Right lung (tissue), 5 donors: ENCODE data around the gene RAD51B. TPM values are rescaled to one million over a fixed set of nuclear protein-coding genes. Genes with fewer than 3 reads are reported as not detected.

ENCODE experiments used
- DNase-seq, 2 donors: peaks; one replicate each; pipeline ENCODE4 v3.0.0-alpha.2; 2013
- polyA plus RNA-seq, 5 donors: library from polyadenylated mRNA; unstranded; fragments of 120-200 nt; gene quantifications; one replicate each; pipeline versions ENCODE4 v1.2.1 to v1.2.3, GENCODE V29; 2013; ENCODE audit warnings: inconsistent platforms in 1 of 5, low replicate concordance in 1 of 5; ENCODE audit not compliant: insufficient read length in 5 of 5, insufficient read depth in 1 of 5

The RAD51B gene
- polyA plus RNA-seq, 5 donors: 8.1 to 15.5 (median 11.8) TPM

DNA sequence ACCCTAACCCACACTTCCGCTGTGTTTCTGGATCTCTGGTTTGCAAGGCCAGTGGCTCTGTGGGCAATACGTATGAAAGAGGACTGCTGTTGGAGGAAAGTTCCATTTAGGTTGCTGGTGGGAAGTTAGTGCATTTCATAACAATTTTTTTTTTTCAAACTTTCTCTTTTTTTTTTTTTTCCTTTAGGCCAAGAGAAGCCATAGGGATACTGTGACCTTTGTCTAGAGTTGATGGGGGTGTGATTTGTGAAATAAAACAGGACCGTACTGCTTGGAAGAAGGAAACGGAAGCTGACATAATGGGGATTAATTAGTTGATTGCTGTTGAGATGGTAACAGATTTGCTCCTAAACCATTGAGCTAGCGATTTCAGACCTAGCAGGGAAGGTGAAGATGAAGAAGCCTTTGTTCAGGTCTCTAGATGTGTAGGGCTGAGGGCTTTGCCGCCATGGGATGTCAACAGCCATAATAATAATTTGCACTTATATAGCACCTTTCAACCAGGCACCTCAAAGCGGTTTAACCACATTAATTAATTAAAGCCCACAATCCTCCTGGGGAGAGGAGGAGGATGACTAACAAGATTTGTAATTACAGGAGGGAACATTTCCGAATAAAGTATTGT lies 658.0 kb downstream of the RAD51B start:
- DNase-seq: no peak

DNA sequence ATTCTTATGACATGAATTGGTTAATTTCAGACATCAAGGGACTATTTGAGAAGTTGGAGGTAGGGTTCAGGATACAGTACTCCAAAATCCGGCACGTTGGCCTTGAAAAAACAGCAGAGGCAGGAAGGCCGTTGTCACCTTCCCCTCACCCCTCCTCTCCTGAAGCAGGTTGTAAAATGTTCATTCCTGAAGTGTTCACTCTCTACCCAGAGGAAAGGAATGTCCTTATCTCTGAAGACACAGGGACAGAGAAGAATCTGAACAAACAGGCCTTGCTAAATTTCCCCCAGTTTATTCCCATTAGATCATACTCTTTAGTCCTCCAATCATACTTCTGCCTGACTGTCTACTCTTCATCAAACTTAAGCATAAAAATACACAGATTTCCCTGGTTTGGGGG lies 659.7 kb downstream of the RAD51B start:
- no peak for DNase-seq

DNA sequence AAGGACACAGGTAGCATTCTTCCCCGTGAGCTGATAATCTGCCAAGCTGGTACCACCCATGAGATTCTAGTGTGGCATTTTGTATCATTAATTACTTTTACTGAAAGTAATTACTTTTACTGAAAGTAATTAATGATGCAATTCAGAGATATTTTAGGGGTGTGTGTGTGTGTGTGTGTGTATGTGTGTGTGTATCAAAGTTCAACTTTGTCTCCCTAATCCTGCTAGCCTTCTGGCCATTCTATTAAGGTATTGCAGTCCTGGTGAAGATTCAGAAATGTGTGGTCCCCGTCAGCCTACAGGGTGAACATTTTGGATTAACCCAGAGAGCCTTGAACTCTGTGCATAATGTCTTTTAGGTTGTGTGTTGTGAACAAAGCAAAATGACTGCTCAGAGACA lies 662.4 kb downstream of the RAD51B start:
- no peak for DNase-seq

DNA sequence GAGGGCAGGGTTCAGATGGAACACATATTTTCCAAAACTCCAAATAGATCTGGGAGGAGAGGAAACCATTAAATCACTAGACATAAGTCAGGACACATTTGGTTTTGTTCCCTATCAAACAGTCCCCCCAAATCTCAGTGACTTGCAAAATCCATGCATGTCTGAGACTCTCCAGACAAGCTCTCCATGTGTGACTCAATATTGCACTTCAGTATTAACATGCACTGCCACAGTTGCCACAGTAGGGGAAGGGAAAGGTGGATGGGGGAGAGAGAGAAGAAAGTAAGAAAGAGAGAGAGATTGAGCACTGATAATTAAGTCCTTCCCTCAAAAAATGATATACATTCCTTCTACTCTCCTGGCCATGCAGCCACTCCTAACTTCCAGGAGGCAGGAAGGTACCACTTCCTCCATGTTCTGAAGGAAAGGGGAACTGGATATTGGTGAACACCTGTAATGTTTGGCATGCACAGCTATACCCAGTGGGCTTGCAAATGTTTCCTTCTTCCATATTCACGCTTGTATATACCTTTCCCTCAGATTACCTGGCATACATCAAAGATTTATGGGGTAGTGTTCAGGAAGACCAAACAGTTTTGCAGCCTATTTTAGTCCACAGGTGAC lies 663.3 kb downstream of the RAD51B start:
- no peak for DNase-seq

DNA sequence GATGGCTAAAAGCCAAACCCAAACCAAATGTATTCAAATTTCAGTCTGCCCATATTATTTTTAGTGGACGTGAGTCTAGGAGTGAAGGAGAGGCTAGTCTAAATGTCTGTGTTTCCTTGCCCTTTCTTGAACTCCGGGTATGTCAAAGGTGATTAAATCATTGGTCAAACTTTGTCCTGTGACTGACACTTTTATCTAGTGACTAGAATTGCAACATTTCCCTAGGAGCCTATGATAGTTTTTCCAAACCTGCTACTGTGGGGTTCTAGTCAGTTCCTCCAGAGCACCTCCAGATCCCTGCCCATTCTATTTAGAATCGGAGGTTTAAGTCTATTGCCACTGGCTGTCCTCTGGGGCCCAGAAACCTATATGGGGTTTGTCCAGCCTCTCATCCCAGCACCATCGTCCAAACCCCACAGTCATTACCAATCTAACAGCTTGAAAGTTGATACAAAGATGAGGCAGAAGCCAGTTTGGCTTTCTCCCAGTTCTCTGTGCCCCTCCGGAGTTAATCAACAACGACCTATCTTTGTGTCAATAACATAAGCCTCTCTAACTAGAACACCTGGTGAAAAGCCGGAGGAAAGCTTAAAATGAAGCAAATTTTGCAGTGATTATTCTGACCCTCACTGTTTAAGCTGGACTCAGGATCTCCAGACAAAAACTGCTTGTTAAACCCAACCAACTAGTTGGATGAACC lies 666.6 kb downstream of the RAD51B start:
- DNase-seq: no peak

DNA sequence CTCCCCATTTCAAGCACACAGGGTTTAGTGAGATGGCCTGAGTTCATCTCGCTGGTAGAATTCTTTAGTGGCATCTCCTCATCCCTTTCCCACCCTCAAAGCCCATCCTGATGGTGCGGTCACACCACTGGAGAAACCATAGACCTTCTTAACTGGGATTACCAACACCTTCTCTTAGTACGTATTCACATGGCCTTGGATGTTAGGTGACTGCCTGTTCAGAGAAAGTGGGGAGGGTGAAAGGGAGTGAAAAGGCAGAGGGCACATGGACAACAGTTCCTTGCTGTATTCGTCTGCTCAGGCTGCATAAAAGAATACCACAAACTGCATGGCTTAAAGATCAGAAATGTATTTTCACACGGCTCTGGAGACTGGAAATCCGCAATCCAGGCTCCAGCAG lies 667.2 kb downstream of the RAD51B start:
- no peak for DNase-seq

DNA sequence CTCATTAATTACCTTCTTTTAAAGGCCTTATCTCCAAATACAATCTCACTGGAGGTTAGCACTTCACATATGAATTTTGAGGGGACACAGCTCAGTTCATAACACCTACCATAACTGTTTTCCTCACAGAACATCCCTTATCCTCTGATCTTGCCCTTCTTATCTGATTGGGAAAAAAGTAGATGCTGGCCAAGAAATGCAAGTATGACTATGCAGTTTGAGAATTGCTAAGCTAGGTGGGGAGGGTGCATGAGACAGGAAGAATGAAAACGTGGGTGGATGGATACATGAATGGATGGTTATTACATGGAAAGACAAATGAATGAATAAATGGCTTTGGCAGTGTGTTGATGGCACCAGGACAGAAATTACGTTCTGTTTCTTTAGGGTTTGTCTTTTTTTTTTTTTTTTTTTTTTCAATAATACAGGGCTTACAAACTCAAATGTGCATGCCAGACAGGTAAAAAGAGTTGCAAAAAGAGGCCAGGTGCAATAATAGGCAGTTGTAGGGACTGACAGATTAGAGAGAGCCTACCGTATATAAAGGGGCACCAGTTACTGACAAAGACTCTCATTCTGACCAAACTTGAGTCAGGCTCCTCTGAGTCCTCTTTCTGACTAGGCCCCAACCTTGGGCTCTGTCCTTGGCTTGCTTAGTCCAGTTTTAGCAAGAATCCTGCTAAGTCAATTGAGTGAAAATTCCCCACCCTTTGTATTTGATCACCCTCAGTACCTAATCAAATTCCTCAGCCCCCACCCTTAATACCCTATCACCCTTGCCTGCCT lies 668.4 kb downstream of the RAD51B start:
- no peak for DNase-seq

DNA sequence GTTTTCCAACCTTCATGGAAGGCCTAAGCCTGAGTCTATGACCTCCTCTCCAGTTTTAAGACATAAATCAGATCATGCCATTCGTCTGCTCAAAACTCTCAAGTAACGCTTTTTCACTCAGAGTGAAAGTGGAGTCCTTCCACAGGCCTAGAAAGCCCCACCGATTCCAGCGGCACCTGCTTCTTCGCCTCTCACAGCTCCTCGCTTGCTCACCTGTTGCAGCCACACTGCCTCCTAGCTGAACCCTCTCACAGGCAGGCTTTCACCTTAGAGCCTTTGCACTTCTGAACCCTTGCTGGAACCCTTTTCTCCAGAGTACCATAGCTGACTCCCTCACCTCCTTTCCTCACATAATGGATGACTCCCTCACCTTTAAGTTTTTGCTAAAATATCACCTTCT lies 672.2 kb downstream of the RAD51B start:
- no peak for DNase-seq

DNA sequence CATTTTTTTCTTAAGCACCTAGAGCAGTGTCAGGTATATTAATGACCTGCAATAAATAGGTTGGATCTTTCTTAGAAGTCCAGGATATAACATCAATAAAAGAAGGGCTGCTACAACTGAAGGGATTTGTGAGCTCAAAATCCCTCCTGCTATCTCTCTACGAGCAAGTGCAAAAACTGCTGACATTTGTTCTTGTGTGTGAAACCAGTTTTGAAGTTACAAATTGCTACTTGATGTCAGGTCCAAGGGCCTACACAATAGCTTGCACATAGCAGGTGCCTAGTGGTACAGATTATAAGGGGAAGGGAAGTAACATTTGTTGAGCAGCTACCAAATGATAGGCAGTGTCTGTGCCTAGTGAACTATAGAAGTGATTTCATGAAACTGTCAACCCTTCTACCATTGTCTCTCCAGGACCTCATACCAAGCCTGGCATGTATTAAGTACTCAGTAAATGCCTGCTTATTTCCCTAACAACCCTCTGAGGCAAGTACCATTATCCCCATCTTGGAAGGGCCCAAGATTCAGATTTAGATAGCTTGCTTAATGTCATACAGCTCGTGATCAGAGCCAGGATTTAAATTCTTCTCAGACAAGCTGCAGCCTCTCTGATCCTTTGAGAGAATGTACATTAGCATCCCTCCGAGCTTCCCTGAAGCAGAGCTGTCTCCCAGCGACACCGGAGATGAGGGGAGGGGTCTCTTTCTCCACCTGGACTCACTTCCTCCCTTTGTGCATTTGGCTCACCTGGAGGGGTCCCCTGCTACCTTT lies 673.0 kb downstream of the RAD51B start:
- DNase-seq: no peak

DNA sequence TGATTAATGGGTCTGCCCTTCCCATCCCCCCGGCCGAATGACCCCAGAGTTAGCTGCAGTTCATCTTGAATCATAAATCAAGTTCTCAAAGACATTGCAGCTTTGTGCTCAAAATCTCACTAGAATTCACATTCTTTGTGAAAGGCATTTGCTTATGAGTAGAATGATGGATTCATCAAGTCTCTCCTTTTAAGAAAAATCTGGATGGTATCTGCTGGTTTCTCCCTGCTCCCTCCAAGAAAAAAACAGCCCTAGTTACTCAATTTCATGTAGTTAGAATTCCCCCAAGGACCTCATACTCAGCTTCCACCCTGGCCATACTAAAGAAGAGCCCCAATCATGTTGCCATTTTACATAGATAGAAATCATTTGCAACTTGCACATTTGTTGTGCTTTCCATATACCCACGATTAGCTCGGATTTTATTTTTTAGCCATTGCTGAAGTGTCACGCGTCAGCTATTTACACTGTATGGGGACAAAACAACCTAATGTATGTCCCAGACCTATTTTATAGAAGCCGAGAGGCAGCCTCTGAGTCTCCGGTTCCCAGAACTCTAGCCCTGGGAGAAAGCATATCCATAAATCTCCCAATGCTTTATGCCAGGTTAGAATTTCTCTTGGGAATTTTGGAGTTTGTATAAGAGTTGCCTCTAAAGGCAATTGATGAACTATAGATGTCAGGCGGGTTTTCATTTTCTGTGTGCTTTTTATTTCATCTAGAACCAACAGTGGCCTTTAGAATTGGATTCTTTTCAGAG lies 673.8 kb downstream of the RAD51B start:
- no peak for DNase-seq

DNA sequence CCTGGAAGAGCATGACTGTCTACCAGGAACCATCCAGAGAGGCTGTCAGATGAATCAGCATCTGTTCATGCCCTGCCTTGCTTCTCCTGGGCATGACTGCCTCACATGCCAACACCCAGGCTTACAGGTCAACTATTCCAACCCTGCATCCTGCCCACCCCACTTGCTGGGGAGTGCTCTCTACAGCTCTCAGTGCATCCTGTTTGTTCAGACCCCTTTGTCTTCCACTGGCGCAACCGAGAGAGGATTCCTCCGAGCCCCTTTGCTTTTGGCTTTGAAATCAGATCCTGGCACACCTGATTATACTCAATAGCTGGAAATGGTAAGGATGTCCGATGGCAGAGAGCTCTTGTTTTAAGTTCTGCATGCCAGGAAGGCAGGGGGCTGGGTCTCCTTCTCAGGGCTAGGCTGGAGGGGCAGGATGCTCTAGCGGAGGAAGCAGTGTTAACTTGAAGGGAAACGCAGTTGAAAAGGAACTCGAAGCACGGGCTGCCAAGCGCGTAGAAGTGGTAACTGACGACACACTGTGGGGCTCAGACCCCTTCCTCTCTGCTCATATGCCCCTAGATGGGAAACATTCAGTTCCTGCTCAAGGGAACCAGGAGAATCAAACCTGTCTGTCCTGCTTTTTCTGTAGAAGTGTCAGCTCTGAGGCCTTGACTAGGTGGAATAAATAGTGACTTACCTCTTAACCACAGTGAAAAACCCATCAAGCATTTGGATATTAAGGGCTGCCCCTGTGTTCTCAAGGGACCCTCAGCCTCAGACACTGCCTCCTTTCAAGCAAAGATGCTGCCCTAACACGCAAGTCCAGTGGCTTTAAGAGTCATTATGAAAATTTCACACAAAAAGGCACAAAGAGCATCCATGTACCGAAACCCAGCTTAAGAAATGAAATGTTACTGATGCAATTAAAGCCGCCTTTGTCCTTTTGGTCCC lies 675.8 kb downstream of the RAD51B start:
- DNase-seq: no peak

DNA sequence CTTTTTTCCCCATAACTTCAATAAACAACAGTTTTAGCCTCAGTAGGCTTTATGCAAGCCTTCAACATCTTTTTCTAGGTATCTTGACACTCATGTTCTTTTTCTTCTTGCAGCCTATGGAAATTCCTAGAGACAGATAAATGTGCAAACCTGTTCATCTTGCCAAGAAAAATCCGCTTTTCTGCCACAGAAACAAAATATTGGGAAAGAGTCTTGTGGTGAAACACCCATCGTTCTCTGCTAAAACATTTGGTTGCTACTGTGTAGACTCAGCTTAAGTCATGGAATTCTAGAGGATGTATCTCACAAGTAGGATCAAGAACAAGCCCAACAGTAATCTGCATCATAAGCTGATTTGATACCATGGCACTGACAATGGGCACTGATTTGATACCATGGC lies 677.4 kb downstream of the RAD51B start:
- no peak for DNase-seq

DNA sequence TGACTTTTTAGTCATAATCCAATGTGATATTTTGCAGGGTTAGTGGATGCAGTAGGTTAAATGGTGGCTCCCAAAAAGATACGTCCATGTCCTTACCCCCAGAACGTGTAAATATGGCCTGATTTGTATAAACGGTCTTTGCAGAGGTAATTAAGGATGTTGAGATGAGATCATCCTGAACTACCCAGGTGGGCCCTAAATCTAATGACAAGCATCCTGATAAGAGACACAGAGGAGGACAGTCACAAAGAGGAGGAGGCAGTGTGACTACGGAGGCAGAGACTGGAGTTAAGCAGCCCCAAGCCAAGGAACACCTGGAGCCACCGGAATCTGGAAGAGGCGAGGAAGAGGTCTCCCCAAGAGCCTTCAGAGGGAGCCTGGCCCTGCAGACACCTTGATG lies 679.9 kb downstream of the RAD51B start:
- no peak for DNase-seq

DNA sequence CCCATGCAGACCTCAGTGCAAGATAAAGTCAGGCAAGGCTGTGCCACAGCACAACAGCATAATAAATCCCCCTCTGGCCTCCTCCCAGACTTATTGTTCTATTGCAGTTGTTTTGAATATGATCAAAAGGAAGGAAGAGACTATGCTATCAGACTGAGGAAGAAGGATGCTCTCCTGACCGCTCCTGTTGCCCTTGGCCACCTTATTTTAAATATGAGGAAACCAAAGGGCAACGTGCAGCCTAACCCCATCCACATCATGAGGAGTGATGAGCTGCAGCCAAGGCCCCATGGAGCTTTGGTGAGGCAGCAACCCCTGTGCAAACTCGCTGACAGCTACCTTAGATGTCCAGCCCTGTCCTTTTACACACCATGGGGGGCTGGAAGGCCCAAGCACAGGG lies 681.6 kb downstream of the RAD51B start:
- DNase-seq: no peak

DNA sequence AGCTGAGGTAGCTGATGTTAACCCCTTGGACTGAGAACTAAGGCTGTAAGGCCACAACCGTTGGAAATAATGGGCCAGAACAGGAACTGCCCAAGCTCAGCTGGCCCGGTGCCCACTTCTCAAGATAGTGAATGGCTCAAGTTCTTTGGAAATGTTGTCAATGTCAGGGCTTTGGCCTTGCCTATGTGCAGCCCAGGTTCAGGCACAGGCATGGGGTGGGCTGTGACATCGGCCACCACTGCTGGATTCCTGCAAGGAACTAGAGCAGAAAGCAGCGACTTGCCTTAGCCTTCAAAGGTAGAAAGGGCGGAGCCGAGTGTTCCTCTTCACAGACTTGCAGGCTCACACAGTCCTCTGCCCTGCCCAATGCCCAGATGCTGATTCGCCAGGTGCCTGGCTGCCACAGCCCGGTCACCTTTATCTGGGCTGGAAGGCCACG lies 682.1 kb downstream of the RAD51B start:
- no peak for DNase-seq

DNA sequence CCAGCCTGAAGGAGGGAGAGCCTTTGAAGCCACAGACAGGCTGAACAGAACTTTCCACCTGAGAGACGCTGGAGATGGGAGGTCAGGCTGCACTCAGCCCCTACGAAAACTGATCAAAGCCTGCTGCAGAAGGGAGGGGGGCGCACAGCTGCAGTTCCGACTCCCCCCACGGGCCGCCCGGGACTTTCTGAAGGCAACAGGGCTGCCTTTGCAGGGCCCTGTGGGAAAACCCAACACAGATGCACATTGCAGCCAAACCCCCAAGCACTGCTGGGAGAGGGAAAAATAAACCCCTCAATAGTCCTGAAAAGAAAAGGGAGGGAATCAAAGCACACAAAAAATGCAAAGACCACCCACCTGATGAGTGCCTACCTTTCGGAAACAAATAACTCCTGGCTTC lies 682.7 kb downstream of the RAD51B start:
- no peak for DNase-seq

DNA sequence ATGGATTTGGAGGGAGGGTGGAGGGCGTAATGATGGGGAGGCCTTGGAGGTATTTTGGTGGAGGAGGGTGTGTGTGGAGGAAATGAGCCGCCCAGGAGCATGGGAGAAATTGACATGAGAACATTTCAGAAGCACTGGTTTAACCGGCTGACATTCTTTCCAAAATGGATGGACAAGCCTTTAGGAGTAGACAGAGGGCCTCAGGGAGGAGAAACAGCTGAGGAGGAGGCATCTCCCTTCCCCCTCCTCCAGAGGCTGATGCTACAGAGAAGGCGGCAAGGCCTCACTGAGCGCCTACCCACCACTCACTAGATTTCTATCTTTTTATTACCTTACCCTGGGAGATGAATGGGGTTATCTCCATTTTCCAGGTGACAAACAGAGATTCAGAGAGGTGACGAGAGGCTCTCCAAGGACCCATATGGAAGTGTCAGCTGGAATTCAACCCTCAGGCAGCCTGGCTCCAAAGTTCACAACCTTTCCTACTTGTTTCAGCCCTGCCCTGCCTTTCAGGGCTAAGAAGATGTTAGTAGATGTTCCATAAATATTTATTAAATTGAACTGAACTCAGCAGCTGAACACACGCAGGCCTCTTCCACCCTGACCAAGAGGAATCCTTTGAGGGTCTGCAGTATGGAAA lies 683.7 kb downstream of the RAD51B start:
- no peak for DNase-seq

DNA sequence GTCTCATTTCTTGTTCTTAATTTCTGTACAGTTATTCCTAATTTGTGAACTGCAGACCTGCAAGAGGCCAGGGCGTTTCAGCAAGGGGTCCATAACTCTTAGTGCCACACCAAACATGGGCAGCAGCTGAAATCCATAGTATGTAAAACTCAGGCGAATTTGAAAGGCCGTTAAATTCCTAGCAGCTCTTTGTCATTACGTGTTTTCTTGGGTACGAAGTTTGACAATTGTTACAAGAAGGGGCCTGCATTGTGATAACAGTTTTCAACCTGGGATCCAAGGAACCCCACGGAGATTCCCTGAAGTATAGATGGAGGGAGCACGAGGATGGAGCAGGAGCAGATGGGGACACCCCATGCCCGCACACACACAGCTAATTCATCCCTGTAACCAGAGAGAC lies 685.3 kb downstream of the RAD51B start:
- no peak for DNase-seq

DNA sequence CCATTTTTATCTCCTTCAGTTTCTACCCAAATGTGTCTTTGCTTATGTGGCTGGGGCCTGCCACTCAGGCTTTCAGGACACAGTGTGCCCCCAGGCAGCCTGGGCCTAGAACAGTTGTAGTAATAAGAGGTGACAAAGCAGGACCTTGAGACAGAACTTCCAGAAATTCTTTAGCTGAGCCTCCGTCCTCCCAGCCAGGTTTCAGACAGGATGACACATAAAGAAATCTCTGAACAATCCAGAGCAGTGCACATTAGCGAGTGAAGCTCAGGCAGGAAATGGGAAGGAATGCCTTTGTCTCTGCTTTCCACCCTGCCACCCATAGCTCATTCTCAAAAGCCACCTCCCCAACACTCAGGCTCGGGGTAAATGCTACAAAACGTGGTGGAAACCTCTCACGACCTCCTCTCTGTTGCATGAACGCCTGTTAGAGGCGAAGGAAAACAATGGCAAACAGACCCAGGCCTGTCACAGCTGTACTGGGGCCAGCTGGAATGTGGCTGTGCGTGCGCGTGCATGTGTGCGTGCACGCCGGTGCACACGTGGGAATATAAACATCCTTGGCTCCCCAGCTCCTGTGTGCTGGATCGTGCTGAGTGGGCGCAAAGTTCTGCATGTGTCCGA lies 686.6 kb downstream of the RAD51B start:
- no peak for DNase-seq
